Testis (tissue), 2 donors: ENCODE measurements around the gene DGLUCY.

Experiments
- CTCF ChIP-seq, 3 experiments: fragments of 450-650 bp in 2 of 3; fragments of 200-600 bp in 1 of 3; sonication (generic) in 1 of 3; IDR thresholded peaks; one replicate each; pipeline ENCODE4 v1.5.1; 2016 to 2019; ENCODE audit warnings: antibody characterized with exemption in 3 of 3, mild to moderate bottlenecking in 2 of 3, moderate library complexity in 1 of 3
- POLR2A ChIP-seq: fragments of 450-650 bp; IDR thresholded peaks from one replicate; pipeline ENCODE4 v1.6.1; 2017; ENCODE audit warnings: antibody characterized with exemption, mild to moderate bottlenecking, moderate library complexity

DNA sequence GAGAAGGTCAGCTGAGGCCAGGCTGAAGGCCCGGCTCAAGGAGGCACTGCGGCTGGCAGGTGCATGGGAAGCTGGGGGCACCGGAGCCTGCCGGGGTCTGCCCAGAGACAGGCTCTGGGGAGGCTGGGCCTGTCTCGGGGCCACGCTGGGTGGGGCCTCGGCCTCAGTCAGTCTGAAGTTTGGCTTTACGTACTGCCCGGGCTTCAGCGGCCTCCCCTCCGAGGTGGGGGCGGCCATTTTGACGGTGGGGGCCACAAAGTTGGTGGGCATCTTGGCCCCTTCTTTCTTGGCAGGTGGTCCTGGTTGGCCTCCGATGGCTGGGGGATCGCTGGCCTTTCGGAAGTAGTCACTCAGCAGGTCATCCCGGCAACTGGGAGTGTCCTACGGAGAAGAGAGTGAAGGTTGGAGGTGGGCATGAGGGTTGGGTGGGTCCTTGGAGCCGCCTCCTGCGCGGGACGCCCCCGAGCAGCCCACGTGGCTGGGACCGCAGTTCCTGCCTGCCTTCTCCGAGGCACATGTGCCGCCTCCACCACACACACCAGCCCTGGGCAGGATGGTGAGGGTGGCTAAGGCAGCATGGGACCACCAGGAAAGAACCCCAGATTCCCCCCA, 159.5 kb downstream of the DGLUCY start:
- TF ChIP-seq CTCF (IDR thresholded peaks at IDR 0.05) = no peak
- TF ChIP-seq POLR2A = no peak
